HepG2 (cell line): Measurements from ENCODE around the gene CREBBP.

Source experiments
- IKZF5 ChIP-seq: IDR thresholded peaks from 2 replicates; pipeline ENCODE4 v1.6.1; 2018; ENCODE audit warnings: missing genetic modification reagents, mild to moderate bottlenecking, missing compliant biosample characterization
- MAX ChIP-seq: IDR thresholded peaks from 2 replicates; pipeline ENCODE4 v1.6.1; 2012; ENCODE audit warnings: inconsistent platforms
- NFRKB ChIP-seq: fragments of 450-650 bp; IDR thresholded peaks from 2 replicates; pipeline ENCODE4 v1.6.1; 2017
- POLR2A ChIP-seq, 2 experiments: IDR thresholded peaks; 2 replicates each; pipeline ENCODE4 v1.6.1; 2011; ENCODE audit warnings: low read depth in 2 of 2, low read length in 2 of 2, mild to moderate bottlenecking in 1 of 2, moderate library complexity in 1 of 2; ENCODE audit not compliant: insufficient read depth in 1 of 2
- RFXAP ChIP-seq: sonication (generic); formaldehyde crosslinking; IDR thresholded peaks from 2 replicates; pipeline ENCODE4 v1.4.0; 2020; ENCODE audit warnings: missing genetic modification reagents, borderline replicate concordance
- TBL1XR1 ChIP-seq: fragments of 150-350 bp; IDR thresholded peaks from 2 replicates; pipeline ENCODE4 v1.6.1; 2014; ENCODE audit warnings: borderline replicate concordance, low read length; ENCODE audit not compliant: partially characterized antibody
- ZNF143 ChIP-seq: sonication (generic); formaldehyde crosslinking; IDR thresholded peaks from 2 replicates; pipeline ENCODE4 v1.4.0; 2020; ENCODE audit warnings: missing genetic modification reagents
- ZNF274 ChIP-seq: sonication (generic); formaldehyde crosslinking; IDR thresholded peaks from 2 replicates; pipeline ENCODE4 v1.5.1; 2020; ENCODE audit warnings: mild to moderate bottlenecking, missing genetic modification reagents
- ZNF430 ChIP-seq: sonication (generic); formaldehyde crosslinking; IDR thresholded peaks from 2 replicates; pipeline ENCODE4 v1.9.0; 2021; ENCODE audit warnings: mild to moderate bottlenecking, missing genetic modification reagents
- TF ChIP-seq, protein P1 (sequence below): sonication (generic); formaldehyde crosslinking; IDR thresholded peaks from 2 replicates; pipeline ENCODE4 v1.5.0; 2020; ENCODE audit warnings: mild to moderate bottlenecking, missing genetic modification reagents, moderate library complexity

GRCh38 chr16:3793161-3793576 is 87.3 kb downstream of the CREBBP start:
- TF ChIP-seq ZNF430 (CRISPR knock-in tag) (no peak), IKZF5 (no peak), NFRKB (no peak), TBL1XR1 (no peak), ZNF274 (no peak), ZNF143 (CRISPR knock-in tag) (no peak), POLR2A (IDR thresholded peaks at IDR 0.05; ENCODE audit: insufficient read depth in 1 of 2, low read depth in 2 of 2, low read length in 2 of 2) (no peak), MAX (no peak), RFXAP (no peak)
- TF ChIP-seq, protein P1, sequence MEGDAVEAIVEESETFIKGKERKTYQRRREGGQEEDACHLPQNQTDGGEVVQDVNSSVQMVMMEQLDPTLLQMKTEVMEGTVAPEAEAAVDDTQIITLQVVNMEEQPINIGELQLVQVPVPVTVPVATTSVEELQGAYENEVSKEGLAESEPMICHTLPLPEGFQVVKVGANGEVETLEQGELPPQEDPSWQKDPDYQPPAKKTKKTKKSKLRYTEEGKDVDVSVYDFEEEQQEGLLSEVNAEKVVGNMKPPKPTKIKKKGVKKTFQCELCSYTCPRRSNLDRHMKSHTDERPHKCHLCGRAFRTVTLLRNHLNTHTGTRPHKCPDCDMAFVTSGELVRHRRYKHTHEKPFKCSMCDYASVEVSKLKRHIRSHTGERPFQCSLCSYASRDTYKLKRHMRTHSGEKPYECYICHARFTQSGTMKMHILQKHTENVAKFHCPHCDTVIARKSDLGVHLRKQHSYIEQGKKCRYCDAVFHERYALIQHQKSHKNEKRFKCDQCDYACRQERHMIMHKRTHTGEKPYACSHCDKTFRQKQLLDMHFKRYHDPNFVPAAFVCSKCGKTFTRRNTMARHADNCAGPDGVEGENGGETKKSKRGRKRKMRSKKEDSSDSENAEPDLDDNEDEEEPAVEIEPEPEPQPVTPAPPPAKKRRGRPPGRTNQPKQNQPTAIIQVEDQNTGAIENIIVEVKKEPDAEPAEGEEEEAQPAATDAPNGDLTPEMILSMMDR (CRISPR knock-in tag) = no peak
